Stimulated activated memory B cell treated with anti-CD40 and anti-IgM and Interleukin-4, amounts not matched to agents 10 μg/mL and 1 μg/mL and 100 μg/mL, for 72 hours (primary cell): ENCODE results near the gene AMOTL2.

ENCODE experiments used
- ATAC-seq: fragments of 150-1000 bp; cut with Tn5 transposase; 2 replicates; pipeline ENCODE4 v1.10.0; 2021
- H3K27ac Mint-ChIP-seq: one replicate; pipeline ENCODE4 v1.8.0; 2022; ENCODE audit warnings: mild to moderate bottlenecking, mixed read lengths
- H3K27me3 Mint-ChIP-seq: one replicate; pipeline ENCODE4 v1.8.0; 2022; ENCODE audit warnings: mixed read lengths
- H3K36me3 Mint-ChIP-seq: one replicate; pipeline ENCODE4 v1.8.0; 2022; ENCODE audit warnings: mixed read lengths
- H3K4me1 Mint-ChIP-seq: one replicate; pipeline ENCODE4 v1.8.0; 2022; ENCODE audit warnings: mixed read lengths
- H3K4me3 Mint-ChIP-seq: one replicate; pipeline ENCODE4 v1.8.0; 2022; ENCODE audit warnings: mild to moderate bottlenecking, moderate library complexity, mixed read lengths
- H3K9me3 Mint-ChIP-seq: one replicate; pipeline ENCODE4 v1.8.0; 2022; ENCODE audit warnings: mixed read lengths

The AMOTL2 gene

DNA sequence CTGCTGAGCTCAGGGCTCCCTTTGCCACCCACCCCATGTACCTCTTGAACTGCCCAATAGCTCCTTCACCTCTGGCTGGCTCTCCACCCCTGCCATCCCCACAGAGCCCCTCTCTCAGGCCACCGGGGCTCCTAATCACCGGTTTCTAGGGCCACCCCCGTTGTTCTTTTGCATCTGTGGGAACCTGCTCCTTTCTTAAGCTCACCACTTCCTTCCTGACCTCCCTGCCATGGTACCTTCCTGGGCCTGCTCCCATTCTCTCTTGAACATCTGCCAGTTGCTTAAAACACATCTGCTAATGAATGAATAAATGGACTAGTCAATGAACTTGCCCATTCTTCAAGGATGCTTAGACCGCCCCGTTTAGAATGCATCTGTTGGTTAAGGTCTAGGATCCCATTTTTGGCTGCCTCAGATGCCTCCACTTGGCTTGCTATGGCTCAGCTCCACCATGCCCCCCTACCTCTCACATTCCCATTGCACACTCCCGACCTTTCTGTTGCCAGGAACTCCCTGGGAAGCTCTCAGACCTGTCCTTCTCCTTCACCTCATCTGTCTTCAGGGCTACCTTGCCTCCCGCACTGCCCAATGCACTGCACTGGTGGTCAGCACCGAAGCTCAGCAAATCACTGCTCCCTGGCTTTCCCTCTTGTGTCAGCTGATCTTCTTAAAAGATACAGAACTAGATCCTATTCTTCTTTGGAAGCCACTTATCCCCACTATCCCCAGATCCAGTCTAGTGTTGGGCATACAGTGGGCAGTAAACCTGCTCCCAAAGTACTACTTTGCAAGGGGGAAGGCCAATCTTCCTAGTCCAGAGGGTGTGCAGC is 9.1 kb downstream of the AMOTL2 start:
- Mint-ChIP-seq H3K4me1 (peaks cover 13% of the 10 kb centered on the region), H3K9me3 (no peaks in the 10 kb centered on the region), H3K4me3 (no peak overlapping the region), H3K27me3 (peaks cover 51% of the 10 kb centered on the region), H3K27ac (no peak overlapping the region), H3K36me3 (no peaks in the 10 kb centered on the region)
- no peak for ATAC-seq

DNA sequence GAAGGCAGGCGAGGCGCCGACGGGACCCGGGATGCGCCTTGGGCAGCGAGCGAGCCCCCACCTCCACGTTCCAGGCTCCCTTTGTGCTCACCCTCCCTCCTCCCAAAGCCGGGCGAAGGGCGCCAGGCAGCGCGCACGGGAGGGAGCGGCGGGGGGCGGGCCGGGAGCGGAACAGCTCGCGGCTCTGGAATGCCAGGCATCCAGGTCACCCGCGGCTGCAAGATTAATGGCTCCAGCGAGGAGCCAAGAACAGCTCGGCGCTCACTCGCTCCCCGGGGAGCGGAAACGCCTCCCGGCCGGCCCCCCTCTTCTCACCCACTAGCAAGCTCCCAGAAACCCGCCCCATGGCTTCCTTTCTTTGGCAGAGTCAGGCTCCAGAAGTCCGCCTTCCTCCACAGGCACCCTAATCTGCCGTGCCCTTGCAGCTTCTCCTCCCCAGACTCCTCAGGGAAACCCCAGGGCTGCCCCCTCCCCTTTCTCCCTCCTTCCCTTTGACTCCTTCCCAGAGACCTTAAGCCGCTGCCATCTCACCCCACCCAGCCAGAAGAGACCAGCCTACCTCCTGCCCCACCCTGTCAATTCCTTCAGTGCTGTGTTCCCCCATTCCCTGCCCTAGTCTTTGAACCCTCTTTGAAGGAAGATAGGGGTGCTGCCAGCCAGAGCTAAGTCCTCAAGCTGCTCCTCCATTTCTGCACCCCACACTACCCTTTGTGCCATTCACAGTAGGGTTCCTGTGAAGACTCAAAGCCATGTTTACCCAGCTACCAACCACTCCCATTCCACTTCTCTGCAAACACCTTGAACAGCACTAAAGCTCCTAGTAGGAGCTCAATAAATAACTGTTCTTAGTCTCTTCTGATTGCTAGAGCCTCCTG is 9.9 kb downstream of the AMOTL2 start:
- no peaks in the 10 kb centered on the region for H3K36me3 Mint-ChIP-seq
- H3K27me3 Mint-ChIP-seq, result peaks cover 44% of the 10 kb centered on the region
- H3K27ac Mint-ChIP-seq, result no peak overlapping the region
- H3K4me3 Mint-ChIP-seq, result no peak overlapping the region
- no peaks in the 10 kb centered on the region for H3K9me3 Mint-ChIP-seq
- H3K4me1 Mint-ChIP-seq, result peaks cover 13% of the 10 kb centered on the region
- ATAC-seq, result no peak

DNA sequence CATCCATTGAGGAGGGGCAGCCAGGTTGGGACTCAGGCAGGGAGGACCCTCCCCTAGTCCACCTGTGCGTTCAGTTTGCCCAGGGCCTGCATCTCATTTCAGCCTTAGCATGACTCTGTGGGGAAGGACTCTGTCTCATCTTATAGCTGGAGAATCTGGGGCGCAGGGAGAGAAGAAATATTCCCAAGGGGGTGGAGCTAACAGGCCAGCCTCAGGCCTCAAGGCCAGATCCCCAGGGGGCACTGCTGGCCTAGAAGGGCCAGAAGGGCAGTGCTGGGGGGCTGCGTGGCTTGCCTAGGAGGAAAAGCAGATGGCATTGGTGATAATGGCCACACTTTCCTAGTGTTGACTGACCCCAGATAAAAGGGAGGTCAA is 10.9 kb downstream of the AMOTL2 start:
- Mint-ChIP-seq H3K9me3 (no peaks in the 10 kb centered on the region), H3K27ac (no peak overlapping the region), H3K27me3 (peaks cover 39% of the 10 kb centered on the region), H3K4me3 (no peak overlapping the region), H3K4me1 (peaks cover 13% of the 10 kb centered on the region), H3K36me3 (no peaks in the 10 kb centered on the region)
- no peak for ATAC-seq

DNA sequence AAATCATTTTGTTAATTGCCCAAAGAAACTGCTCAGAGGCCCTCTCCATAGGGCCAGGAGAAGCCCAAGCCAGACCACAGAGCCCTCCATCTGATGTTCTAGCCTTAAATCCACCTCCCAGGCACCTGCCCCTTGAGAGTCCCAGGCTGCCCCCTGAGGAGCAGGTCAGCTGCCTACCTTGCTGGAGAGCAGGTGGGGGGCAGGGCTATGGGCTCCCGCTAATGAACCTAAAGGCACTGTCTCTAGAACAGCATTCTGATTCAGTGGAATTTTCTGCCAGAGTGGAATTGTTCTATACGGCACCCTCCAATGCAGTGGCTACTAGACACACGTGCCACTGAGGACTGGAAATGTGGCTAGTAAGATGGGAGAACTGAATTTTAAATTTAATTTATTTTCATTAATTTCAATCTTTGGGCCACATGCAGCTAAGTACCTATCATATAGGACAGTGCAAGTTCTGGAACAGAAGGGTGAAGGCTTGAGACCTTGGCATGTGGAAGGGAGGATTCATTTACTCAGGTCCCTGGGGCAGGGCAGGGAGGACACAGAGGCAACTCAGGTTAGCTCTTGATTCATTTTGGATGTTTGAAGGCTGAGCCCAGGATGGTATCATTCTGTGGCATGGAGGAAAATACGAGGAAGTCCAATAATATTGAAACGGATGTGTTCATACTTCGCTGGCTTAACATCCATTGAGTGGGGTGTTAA is 11.4 kb downstream of the AMOTL2 start:
- Mint-ChIP-seq H3K4me3 (no peak overlapping the region), H3K4me1 (peaks cover 13% of the 10 kb centered on the region), H3K36me3 (no peaks in the 10 kb centered on the region), H3K27ac (no peak overlapping the region), H3K27me3 (peaks cover 39% of the 10 kb centered on the region), H3K9me3 (no peaks in the 10 kb centered on the region)
- ATAC-seq, result no peak

DNA sequence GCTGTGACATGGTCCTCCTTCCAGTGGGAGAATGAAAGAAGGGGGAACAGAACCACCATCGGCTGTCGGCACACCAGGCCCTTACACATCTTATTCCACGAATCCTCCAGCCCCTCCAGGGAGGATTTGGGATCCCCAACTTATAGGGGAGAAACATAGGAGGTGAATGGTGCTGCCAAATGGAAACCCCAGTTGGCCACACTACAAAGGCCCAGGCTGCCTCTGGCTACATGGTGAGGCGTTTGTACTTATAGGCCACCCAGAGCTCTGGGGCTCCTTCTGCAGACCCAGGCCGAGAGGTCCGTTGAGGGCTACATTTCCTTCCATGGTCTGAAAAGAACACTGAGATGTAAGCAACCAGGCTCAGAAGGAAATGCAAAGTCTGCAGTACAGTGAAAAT is 12.0 kb downstream of the AMOTL2 start:
- no peaks in the 10 kb centered on the region for H3K9me3 Mint-ChIP-seq
- H3K4me3 Mint-ChIP-seq, result no peak overlapping the region
- H3K4me1 Mint-ChIP-seq, result peaks cover 13% of the 10 kb centered on the region
- no peaks in the 10 kb centered on the region for H3K36me3 Mint-ChIP-seq
- ATAC-seq, result no peak
- no peak overlapping the region for H3K27ac Mint-ChIP-seq
- H3K27me3 Mint-ChIP-seq, result peaks cover 39% of the 10 kb centered on the region

DNA sequence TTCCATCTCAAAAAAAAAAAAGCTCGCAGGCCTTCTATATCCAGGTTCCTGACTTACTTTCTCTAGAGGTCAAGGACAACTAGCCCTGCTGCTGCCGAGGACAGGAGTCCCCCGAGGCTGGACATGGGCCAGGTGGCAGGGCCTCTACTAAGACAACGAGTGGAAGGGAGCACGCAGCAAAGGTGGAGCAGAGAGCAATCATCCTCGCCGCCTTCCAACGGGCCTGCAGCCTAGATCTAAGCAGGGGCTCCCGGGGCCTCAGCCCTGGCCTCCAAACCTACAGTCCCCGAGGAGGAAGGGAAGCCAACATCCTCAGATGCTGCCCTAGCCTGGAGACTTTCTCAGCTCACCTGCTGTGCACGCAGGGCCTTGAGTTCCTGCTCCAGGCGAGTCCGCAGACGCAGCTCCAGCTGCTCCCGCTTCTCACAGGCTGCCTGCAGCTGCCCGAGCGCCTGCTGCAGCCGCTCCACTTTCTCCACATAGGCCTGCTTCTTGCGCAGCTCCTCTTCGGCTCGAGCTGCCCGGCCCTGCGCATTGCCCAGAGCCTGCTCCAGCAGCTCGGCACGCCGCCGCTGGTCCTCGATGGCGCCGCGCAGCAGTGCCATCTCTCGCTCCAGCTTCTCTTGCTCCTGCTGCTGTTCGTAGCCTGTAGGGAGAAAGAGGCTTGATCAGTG is 12.9 kb downstream of the AMOTL2 start:
- no peaks in the 10 kb centered on the region for H3K9me3 Mint-ChIP-seq
- H3K36me3 Mint-ChIP-seq, result no peaks in the 10 kb centered on the region
- ATAC-seq, result no peak
- H3K27me3 Mint-ChIP-seq, result peaks cover 37% of the 10 kb centered on the region
- H3K27ac Mint-ChIP-seq, result no peak overlapping the region
- H3K4me1 Mint-ChIP-seq, result peaks cover 13% of the 10 kb centered on the region
- no peak overlapping the region for H3K4me3 Mint-ChIP-seq

DNA sequence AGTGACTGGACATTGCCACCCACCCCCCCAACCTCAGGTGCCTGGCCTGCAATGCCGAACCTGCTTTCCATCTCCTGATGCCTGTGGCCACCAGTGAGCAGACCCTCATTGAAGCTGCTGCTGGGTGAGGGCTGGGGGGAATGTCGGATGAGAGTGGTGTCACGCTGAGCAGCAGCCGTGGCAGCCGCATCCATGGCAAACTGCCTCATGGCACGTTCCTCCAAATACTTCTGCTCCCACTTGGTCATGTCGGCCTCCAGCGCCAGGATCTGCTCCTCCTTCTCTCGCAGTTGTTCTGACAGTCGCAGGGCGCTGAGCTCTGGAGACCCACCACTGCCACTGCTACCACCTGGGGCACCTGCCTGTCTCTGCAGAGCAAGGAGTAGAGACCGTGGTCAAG is 14.2 kb downstream of the AMOTL2 start:
- no peak overlapping the region for H3K4me3 Mint-ChIP-seq
- no peak overlapping the region for H3K27ac Mint-ChIP-seq
- H3K36me3 Mint-ChIP-seq, result no peaks in the 10 kb centered on the region
- no peaks in the 10 kb centered on the region for H3K9me3 Mint-ChIP-seq
- H3K4me1 Mint-ChIP-seq, result peaks cover 10% of the 10 kb centered on the region
- no peak for ATAC-seq
- H3K27me3 Mint-ChIP-seq, result peaks cover 24% of the 10 kb centered on the region

DNA sequence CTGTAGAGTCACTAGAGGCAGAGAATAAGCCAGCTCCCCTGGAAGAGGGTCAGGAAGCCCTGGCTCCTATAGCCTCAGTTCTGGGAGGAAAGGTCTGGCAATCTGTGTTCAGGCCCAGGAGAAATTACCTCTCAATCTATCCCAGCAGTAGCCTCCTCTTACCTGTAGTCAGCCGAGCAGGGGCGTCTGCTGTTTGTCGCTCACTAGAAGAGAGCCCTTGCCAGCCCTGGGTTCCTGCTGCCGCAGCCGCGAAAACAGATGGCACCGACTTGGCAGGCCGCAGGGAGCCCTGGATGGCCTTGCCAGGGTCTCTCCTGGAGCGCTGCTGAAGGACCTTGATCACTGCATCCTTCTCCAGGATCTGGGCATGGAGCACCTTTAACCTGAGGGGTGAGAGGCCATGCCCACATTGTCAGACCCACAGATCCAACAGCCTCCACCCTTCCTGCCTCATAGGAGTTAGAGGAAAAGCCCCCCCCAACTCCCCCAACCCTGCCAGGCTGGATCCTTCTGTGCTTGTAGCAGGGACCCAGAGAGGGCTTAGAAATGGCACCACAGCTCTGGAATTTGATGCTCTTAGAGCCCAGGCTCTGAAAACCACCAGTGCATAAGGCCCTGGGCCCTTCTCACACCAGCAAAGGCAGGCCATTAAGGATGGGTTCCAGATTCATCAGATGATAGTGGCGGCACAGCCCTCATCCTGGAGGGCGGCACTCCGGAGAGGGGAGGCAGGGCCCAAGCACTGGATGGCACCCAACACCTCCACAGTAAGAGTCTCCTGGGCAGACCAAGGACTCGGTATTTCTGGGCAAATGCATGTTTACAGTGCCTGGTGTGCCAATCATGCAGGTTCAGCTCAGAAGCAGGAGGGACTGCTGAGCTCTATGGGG is 14.9 kb downstream of the AMOTL2 start:
- Mint-ChIP-seq H3K9me3 (no peaks in the 10 kb centered on the region), H3K27me3 (peaks cover 18% of the 10 kb centered on the region), H3K4me1 (peaks cover 3% of the 10 kb centered on the region), H3K27ac (no peak overlapping the region), H3K36me3 (no peaks in the 10 kb centered on the region), H3K4me3 (no peak overlapping the region)
- ATAC-seq, result no peak

DNA sequence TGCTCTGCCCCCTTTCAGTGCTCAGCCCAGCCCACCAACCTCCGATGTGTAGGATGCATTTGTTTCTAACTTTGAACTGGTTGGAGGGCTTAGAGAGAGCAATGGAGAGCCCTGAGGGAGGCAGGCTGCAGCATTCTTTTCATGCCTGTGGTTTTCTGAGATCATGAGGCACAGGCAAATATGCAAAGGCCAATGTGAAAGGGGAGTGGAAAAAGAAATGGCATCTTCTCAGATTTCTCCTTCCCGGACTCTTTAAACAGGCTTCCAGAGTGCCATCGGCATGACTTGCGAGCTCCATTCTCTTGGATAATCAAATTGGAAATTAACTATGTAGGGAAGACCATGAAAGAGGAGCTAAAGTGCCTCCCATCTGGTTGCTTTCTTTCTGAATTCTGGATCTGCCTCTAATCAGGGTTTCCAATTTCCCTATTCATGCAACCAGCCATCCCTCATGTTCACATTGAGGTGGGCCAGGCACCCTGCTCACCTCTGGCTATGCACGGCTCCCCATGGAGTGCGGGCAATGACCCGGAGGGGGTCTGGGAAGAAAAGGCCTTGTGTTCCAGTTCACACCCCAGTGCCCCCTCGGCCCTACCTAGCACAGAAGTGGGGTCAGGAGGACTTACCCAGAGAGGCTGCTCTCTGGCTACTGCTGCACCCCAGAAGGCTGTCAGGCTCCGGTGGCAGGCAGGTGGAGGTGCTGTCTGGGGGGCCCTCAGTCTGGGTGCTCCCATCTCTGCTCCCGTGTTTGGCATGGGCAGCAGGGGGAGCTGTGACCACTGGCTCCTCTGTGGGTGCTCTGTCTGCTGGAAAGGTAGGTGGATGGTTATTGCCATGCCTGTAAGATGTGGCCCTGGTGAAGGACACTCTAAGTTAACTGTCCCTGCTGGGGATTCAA is 16.1 kb downstream of the AMOTL2 start:
- Mint-ChIP-seq H3K27ac (no peak overlapping the region), H3K9me3 (no peaks in the 10 kb centered on the region), H3K36me3 (no peaks in the 10 kb centered on the region), H3K27me3 (peaks cover 6% of the 10 kb centered on the region), H3K4me3 (no peak overlapping the region), H3K4me1 (no peaks in the 10 kb centered on the region)
- peak; percentile 22 for ATAC-seq

DNA sequence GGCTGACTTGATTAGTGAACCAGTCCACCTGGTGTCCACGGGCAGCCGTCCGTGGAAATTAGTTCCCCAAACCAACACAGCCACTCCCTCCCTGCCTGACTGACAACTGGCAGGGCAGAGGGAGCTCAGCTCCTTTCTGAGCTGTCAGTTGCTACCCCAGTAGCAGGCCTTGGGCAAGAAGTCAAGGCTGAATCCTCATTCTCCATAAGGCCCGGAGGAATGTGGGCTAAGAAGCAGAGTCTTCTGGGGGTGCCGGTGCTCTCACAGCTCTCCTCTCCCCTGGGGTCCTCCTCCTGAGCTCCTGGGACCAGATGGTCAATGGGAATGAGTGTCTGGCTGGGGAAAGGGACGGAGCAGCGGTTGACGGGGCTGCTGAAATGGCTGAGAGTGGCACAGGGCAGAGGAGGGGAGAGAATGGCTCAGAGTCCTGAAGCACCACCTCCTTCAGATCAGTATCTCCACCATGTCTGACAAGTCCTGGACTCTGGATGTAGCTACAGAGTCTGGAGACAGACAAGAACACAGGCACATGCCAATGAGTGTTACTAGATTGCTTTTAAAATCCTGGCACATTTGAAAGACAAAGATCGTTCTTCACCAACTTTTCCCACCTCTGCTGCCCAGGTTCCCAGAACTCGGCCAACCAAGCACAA is 16.9 kb downstream of the AMOTL2 start:
- Mint-ChIP-seq H3K36me3 (no peaks in the 10 kb centered on the region), H3K4me1 (no peaks in the 10 kb centered on the region), H3K4me3 (no peak overlapping the region), H3K9me3 (no peaks in the 10 kb centered on the region), H3K27ac (no peak overlapping the region), H3K27me3 (no peaks in the 10 kb centered on the region)
- no peak for ATAC-seq

DNA sequence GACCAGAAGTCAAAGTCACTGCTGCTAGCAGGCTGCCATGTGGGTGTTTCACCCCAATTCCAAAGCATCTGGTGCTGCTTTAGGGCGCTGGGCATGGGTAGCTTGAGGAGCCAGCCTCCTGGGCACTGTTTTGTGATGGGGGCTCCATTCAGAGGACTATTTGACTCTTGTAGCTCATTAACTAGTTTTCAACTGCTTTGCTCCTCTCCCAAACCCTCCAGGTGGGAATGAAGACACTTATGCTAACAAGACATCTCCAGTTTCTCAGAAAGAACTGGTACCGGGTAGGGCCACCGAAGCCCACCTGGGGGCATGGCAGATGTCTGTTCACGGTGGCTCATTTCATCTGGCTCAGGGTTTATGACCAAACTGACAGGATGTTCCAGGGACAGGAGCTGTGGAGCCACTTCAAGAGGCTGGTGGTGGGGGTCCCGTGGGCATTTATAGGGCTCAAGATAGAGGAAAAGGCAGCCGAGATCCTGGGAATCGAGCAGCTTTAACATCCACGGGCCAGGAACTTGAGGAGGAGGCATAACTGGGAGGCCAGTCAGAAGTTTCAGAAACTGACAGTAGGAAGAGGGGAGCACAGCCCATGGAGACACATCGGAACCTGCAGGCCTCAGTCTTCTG is 17.7 kb downstream of the AMOTL2 start:
- no peak for ATAC-seq
- no peaks in the 10 kb centered on the region for H3K4me1 Mint-ChIP-seq
- no peaks in the 10 kb centered on the region for H3K36me3 Mint-ChIP-seq
- no peaks in the 10 kb centered on the region for H3K9me3 Mint-ChIP-seq
- H3K27ac Mint-ChIP-seq, result no peak overlapping the region
- no peaks in the 10 kb centered on the region for H3K27me3 Mint-ChIP-seq
- no peak overlapping the region for H3K4me3 Mint-ChIP-seq

DNA sequence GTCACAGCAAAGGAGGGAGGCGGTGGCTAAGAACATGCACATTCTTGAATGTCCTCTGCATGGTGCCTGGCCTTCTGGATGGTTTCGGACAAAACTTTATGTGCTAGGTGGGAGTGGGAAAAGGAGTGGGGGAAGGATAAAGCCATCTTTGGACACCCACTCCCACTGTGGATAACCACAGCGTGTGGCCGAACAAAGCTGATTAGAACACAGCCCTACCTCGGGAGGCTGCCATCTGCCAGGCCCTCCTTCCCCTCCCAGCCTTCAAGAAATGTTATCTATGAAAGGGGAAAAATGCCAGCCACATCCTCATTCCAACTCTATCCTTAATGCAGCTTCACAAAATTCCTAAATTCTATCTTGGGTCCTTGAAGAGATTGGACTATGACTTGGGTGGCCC is 18.8 kb downstream of the AMOTL2 start:
- Mint-ChIP-seq H3K27me3 (no peaks in the 10 kb centered on the region), H3K9me3 (no peaks in the 10 kb centered on the region), H3K4me1 (no peaks in the 10 kb centered on the region), H3K27ac (no peak overlapping the region), H3K36me3 (no peaks in the 10 kb centered on the region), H3K4me3 (no peak overlapping the region)
- no peak for ATAC-seq
